Suprapubic skin (tissue), 4 donors: ENCODE data around the gene HAVCR2. TPM values are rescaled to one million over a fixed set of nuclear protein-coding genes. Genes with fewer than 3 reads are reported as not detected.

Source experiments
- DNase-seq, 2 donors: peaks; one replicate each; pipeline ENCODE4 v3.0.0-alpha.2; 2019; ENCODE audit warnings: low spot score in 2 of 2
- H3K27ac ChIP-seq: fragments of 200-600 bp; sonication (generic); one replicate; pipeline ENCODE4 v1.5.1; 2019
- H3K27me3 ChIP-seq: fragments of 200-600 bp; sonication (generic); one replicate; pipeline ENCODE4 v1.5.1; 2019
- H3K36me3 ChIP-seq: fragments of 200-600 bp; sonication (generic); one replicate; pipeline ENCODE4 v1.5.1; 2019
- H3K4me1 ChIP-seq: fragments of 200-600 bp; sonication (generic); one replicate; pipeline ENCODE4 v1.5.1; 2019
- H3K4me3 ChIP-seq: fragments of 200-600 bp; sonication (generic); one replicate; pipeline ENCODE4 v1.5.1; 2019; ENCODE audit warnings: mild to moderate bottlenecking
- H3K9me3 ChIP-seq: fragments of 200-600 bp; sonication (generic); one replicate; pipeline ENCODE4 v1.5.1; 2019
- CTCF ChIP-seq, 2 donors: fragments of 200-600 bp in 1 of 2; fragments of 450-650 bp in 1 of 2; sonication (generic) in 1 of 2; IDR thresholded peaks; one replicate each; pipeline ENCODE4 v1.5.1; 2016 to 2019; ENCODE audit warnings: antibody characterized with exemption in 2 of 2, mild to moderate bottlenecking in 1 of 2, moderate library complexity in 1 of 2
- EP300 ChIP-seq: sonication (generic); formaldehyde crosslinking; IDR thresholded peaks from one replicate; pipeline ENCODE4 v1.6.1; 2017; ENCODE audit warnings: antibody characterized with exemption
- POLR2A ChIP-seq, 2 donors: fragments of 450-650 bp; IDR thresholded peaks; one replicate each; pipeline ENCODE4 v1.6.1; 2017; ENCODE audit warnings: antibody characterized with exemption in 2 of 2, mild to moderate bottlenecking in 2 of 2, moderate library complexity in 2 of 2
- POLR2AphosphoS5 ChIP-seq, 3 donors: sonication (generic); formaldehyde crosslinking; IDR thresholded peaks; one replicate each; pipeline ENCODE4 v1.6.1; 2017; ENCODE audit warnings: antibody characterized with exemption in 3 of 3
- WGBS: methylation state at CpG from one replicate; pipeline ENCODE4 v1.1.5; 2018; 5-methylcytosine and 5-hydroxymethylcytosine counted together
- total RNA-seq, 4 donors: library from RNA; depleted of rRNA; stranded (reverse); fragments of >200 nt; gene quantifications; one replicate each; pipeline ENCODE4 v1.1.0, GENCODE V29; 2016

The HAVCR2 gene
- total RNA-seq, 4 donors from 2014 or later = 2.1 to 4.5 (median 3.5) TPM

GRCh38 chr5:157130925-157131324, 22.1 kb upstream of the HAVCR2 start:
- H3K4me1 ChIP-seq = no peaks in the 10 kb centered on the region
- WGBS = 50% methylated on average over 7 of the region's 7 CpGs
- H3K9me3 ChIP-seq = no peaks in the 10 kb centered on the region
- H3K27ac ChIP-seq = no peak overlapping the region
- no peak for DNase-seq
- H3K36me3 ChIP-seq = no peaks in the 10 kb centered on the region
- no peak overlapping the region for H3K4me3 ChIP-seq
- TF ChIP-seq CTCF (IDR thresholded peaks at IDR 0.05) (no peak), EP300 (no peak)
- H3K27me3 ChIP-seq = no peaks in the 10 kb centered on the region

GRCh38 chr5:157121709-157122108, 12.9 kb upstream of the HAVCR2 start:
- H3K4me3 ChIP-seq = no peak overlapping the region

GRCh38 chr5:157120102-157120501, 11.3 kb upstream of the HAVCR2 start:
- TF ChIP-seq CTCF (IDR thresholded peaks at IDR 0.05) (no peak), POLR2A (IDR thresholded peaks at IDR 0.05) (no peak), EP300 (no peak), POLR2AphosphoS5 (IDR thresholded peaks at IDR 0.05) (no peak)
- WGBS = 80% methylated on average over 1 of the region's 1 CpG
- Histone ChIP-seq H3K27ac (no peak overlapping the region), H3K27me3 (no peaks in the 10 kb centered on the region), H3K4me3 (no peak overlapping the region), H3K9me3 (peaks cover 3% of the 10 kb centered on the region), H3K4me1 (no peaks in the 10 kb centered on the region), H3K36me3 (no peaks in the 10 kb centered on the region)
- no peak for DNase-seq

More at GRCh38 chr5:157121709-157122108, 12.9 kb upstream of the HAVCR2 start:
- DNase-seq = no peak
- H3K9me3 ChIP-seq = peaks cover 3% of the 10 kb centered on the region
- H3K36me3 ChIP-seq = no peaks in the 10 kb centered on the region
- no peaks in the 10 kb centered on the region for H3K4me1 ChIP-seq
- TF ChIP-seq POLR2A (IDR thresholded peaks at IDR 0.05) (no peak), EP300 (no peak), POLR2AphosphoS5 (IDR thresholded peaks at IDR 0.05) (no peak), CTCF (IDR thresholded peaks at IDR 0.05) (no peak)
- no peaks in the 10 kb centered on the region for H3K27me3 ChIP-seq
- H3K27ac ChIP-seq = no peak overlapping the region

GRCh38 chr5:157116483-157116954, 7.7 kb upstream of the HAVCR2 start:
- H3K27me3 ChIP-seq = no peaks in the 10 kb centered on the region
- no peak for TF ChIP-seq CTCF (IDR thresholded peaks at IDR 0.05)
- no peak for TF ChIP-seq POLR2AphosphoS5 (IDR thresholded peaks at IDR 0.05)
- TF ChIP-seq POLR2A (IDR thresholded peaks at IDR 0.05) = no peak
- TF ChIP-seq EP300 = no peak
- H3K4me3 ChIP-seq = no peak overlapping the region
- H3K36me3 ChIP-seq = no peaks in the 10 kb centered on the region
- 62% methylated on average over 6 of the region's 6 CpGs for WGBS
- no peak overlapping the region for H3K27ac ChIP-seq
- peaks cover 3% of the 10 kb centered on the region for H3K9me3 ChIP-seq
- no peaks in the 10 kb centered on the region for H3K4me1 ChIP-seq
- no peak for DNase-seq

GRCh38 chr5:157115502-157115901, 6.7 kb upstream of the HAVCR2 start:
- TF ChIP-seq POLR2AphosphoS5 (IDR thresholded peaks at IDR 0.05) (no peak), EP300 (no peak), CTCF (IDR thresholded peaks at IDR 0.05) (no peak), POLR2A (IDR thresholded peaks at IDR 0.05) (no peak)
- no peak for DNase-seq
- Histone ChIP-seq H3K4me1 (no peaks in the 10 kb centered on the region), H3K27ac (no peak overlapping the region), H3K27me3 (no peaks in the 10 kb centered on the region), H3K36me3 (no peaks in the 10 kb centered on the region), H3K4me3 (no peak overlapping the region), H3K9me3 (no peaks in the 10 kb centered on the region)
- WGBS = 74% methylated on average over 1 of the region's 1 CpG
